Measurements from ENCODE around the gene DNAJC9. TPM values are rescaled to one million over a fixed set of nuclear protein-coding genes. Genes with fewer than 3 reads are reported as not detected.

DNAJC9 gene
- 25.3 and 26.2 TPM in 2 replicates for polyA plus RNA-seq (2013)

- Histone ChIP-seq H3K27me3 (ENCODE audit: insufficient read depth, low read length) (no peaks in the 10 kb centered on the region), H2BK12ac (ENCODE audit: low read length) (no peak within 1 kb of the TSS), H4K8ac (ENCODE audit: low read depth, low read length) (peak within 1 kb of the TSS; percentile 94), H3K79me1 (ENCODE audit: low read length) (peaks cover 5% of the 10 kb centered on the region), H3K9me3 (ENCODE audit: insufficient read depth, low read depth, low read length) (no peaks in the 10 kb centered on the region), H3K4me2 (ENCODE audit: low read length) (peak within 1 kb of the TSS; percentile 51), H3K36me3 (ENCODE audit: control insufficient read depth in 1 of 2, insufficient read depth in 2 of 2, low read length in 2 of 2) (peaks cover 12 to 26% of the 10 kb centered on the region in 2 experiments), H3K18ac (ENCODE audit: low read length) (peak within 1 kb of the TSS; percentile 97), H3K23ac (ENCODE audit: low read length) (no peak within 1 kb of the TSS), H3K4ac (ENCODE audit: low read depth, low read length) (no peak within 1 kb of the TSS), H3K4me1 (ENCODE audit: control insufficient read depth in 1 of 2, insufficient read depth in 2 of 2, low read length in 2 of 2) (peaks cover 7% of the 10 kb centered on the region in 2 experiments), H4K12ac (ENCODE audit: low read depth, low read length) (peak within 1 kb of the TSS; percentile 95), H2BK120ac (ENCODE audit: insufficient read depth, low read length, poor library complexity) (peak within 1 kb of the TSS; percentile 83), H2BK5ac (ENCODE audit: low read depth, low read length, poor library complexity) (peak within 1 kb of the TSS; percentile 83), H4K91ac (ENCODE audit: low read depth, low read length) (peak within 1 kb of the TSS; percentile 87), H2AFZ (ENCODE audit: insufficient read depth, low read length, poor library complexity) (peak within 1 kb of the TSS; percentile 95), H3K27ac (ENCODE audit: low read depth, low read length) (peak within 1 kb of the TSS; percentile 97), H3K79me2 (ENCODE audit: control insufficient read depth, insufficient read depth, low read length, poor library complexity) (peaks cover 9% of the 10 kb centered on the region), H3K4me3 (ENCODE audit: low read depth, low read length) (peak within 1 kb of the TSS; percentile 89), H3K9ac (ENCODE audit: low read length) (peak within 1 kb of the TSS; percentile 90), H3K14ac (ENCODE audit: low read length) (peak within 1 kb of the TSS; percentile 43), H2AK5ac (ENCODE audit: low read length) (peak within 1 kb of the TSS; percentile 85)
- DNase-seq, result peak; percentile 93 to 99
- WGBS (ENCODE audit: extremely low coverage, insufficient coverage, insufficient read length), result no CpG with 5 or more reads among the region's 78 CpGs
Measured at GRCh38 chr10:73246646-73247508, at the start of gene DNAJC9. TSS of gene DNAJC9 (minus strand) at chr10:73247255. CDS start at chr10:73247189, 66 bp downstream.

GRCh38 chr10:73293461-73293860 lies 46.4 kb upstream of the DNAJC9 start:
- Histone ChIP-seq H3K4me1 (ENCODE audit: control insufficient read depth in 1 of 2, insufficient read depth in 2 of 2, low read length in 2 of 2) (no peaks in the 10 kb centered on the region), H3K14ac (ENCODE audit: low read length) (no peak overlapping the region), H3K79me1 (ENCODE audit: low read length) (no peaks in the 10 kb centered on the region), H3K23ac (ENCODE audit: low read length) (no peak overlapping the region), H4K12ac (ENCODE audit: low read depth, low read length) (no peak overlapping the region), H3K27me3 (ENCODE audit: insufficient read depth, low read length) (no peaks in the 10 kb centered on the region), H3K4me2 (ENCODE audit: low read length) (no peak overlapping the region), H4K8ac (ENCODE audit: low read depth, low read length) (no peak overlapping the region), H2AFZ (ENCODE audit: insufficient read depth, low read length, poor library complexity) (no peak overlapping the region), H3K36me3 (ENCODE audit: control insufficient read depth in 1 of 2, insufficient read depth in 2 of 2, low read length in 2 of 2) (no peaks in the 10 kb centered on the region), H3K9me3 (ENCODE audit: insufficient read depth, low read depth, low read length) (no peaks in the 10 kb centered on the region), H3K9ac (ENCODE audit: low read length) (no peak overlapping the region), H3K18ac (ENCODE audit: low read length) (no peak overlapping the region), H3K4ac (ENCODE audit: low read depth, low read length) (no peak overlapping the region), H4K91ac (ENCODE audit: low read depth, low read length) (no peak overlapping the region), H3K27ac (ENCODE audit: low read depth, low read length) (no peak overlapping the region), H3K79me2 (ENCODE audit: control insufficient read depth, insufficient read depth, low read length, poor library complexity) (no peaks in the 10 kb centered on the region), H3K4me3 (ENCODE audit: low read depth, low read length) (no peak overlapping the region), H2BK12ac (ENCODE audit: low read length) (no peak overlapping the region), H2AK5ac (ENCODE audit: low read length) (no peak overlapping the region), H2BK5ac (ENCODE audit: low read depth, low read length, poor library complexity) (no peak overlapping the region), H2BK120ac (ENCODE audit: insufficient read depth, low read length, poor library complexity) (no peak overlapping the region)
- DNase-seq, result peak; percentile 81 to 95
- WGBS (ENCODE audit: extremely low coverage, insufficient coverage, insufficient read length), result no CpG with 5 or more reads among the region's 3 CpGs

GRCh38 chr10:73289958-73290357 lies 42.9 kb upstream of the DNAJC9 start:
- peaks cover 2% of the 10 kb centered on the region for H3K9me3 ChIP-seq (ENCODE audit: insufficient read depth, low read depth, low read length)
- H3K4me1 ChIP-seq (ENCODE audit: control insufficient read depth in 1 of 2, insufficient read depth in 2 of 2, low read length in 2 of 2), result no peaks in the 10 kb centered on the region
- no peak overlapping the region for H3K18ac ChIP-seq (ENCODE audit: low read length)
- H3K27ac ChIP-seq (ENCODE audit: low read depth, low read length), result no peak overlapping the region
- H4K12ac ChIP-seq (ENCODE audit: low read depth, low read length), result no peak overlapping the region
- H2AK5ac ChIP-seq (ENCODE audit: low read length), result no peak overlapping the region
- H3K27me3 ChIP-seq (ENCODE audit: insufficient read depth, low read length), result no peaks in the 10 kb centered on the region
- H3K14ac ChIP-seq (ENCODE audit: low read length), result no peak overlapping the region
- no peaks in the 10 kb centered on the region for H3K36me3 ChIP-seq (ENCODE audit: control insufficient read depth in 1 of 2, insufficient read depth in 2 of 2, low read length in 2 of 2)
- no peak for DNase-seq
- H4K91ac ChIP-seq (ENCODE audit: low read depth, low read length), result no peak overlapping the region
- H2BK5ac ChIP-seq (ENCODE audit: low read depth, low read length, poor library complexity), result no peak overlapping the region
- H3K4me3 ChIP-seq (ENCODE audit: low read depth, low read length), result no peak overlapping the region
- no peak overlapping the region for H2BK12ac ChIP-seq (ENCODE audit: low read length)
- H2BK120ac ChIP-seq (ENCODE audit: insufficient read depth, low read length, poor library complexity), result no peak overlapping the region
- no peak overlapping the region for H3K9ac ChIP-seq (ENCODE audit: low read length)
- no peak overlapping the region for H2AFZ ChIP-seq (ENCODE audit: insufficient read depth, low read length, poor library complexity)
- no peaks in the 10 kb centered on the region for H3K79me2 ChIP-seq (ENCODE audit: control insufficient read depth, insufficient read depth, low read length, poor library complexity)
- H3K79me1 ChIP-seq (ENCODE audit: low read length), result no peaks in the 10 kb centered on the region
- H3K4ac ChIP-seq (ENCODE audit: low read depth, low read length), result no peak overlapping the region
- H3K4me2 ChIP-seq (ENCODE audit: low read length), result no peak overlapping the region
- no peak overlapping the region for H3K23ac ChIP-seq (ENCODE audit: low read length)
- no CpG with 5 or more reads among the region's 1 CpG for WGBS (ENCODE audit: extremely low coverage, insufficient coverage, insufficient read length)
- H4K8ac ChIP-seq (ENCODE audit: low read depth, low read length), result no peak overlapping the region

GRCh38 chr10:73287441-73287840 lies 40.4 kb upstream of the DNAJC9 start:
- H3K9ac ChIP-seq (ENCODE audit: low read length), result no peak overlapping the region
- no peak overlapping the region for H3K4ac ChIP-seq (ENCODE audit: low read depth, low read length)
- no peaks in the 10 kb centered on the region for H3K4me1 ChIP-seq (ENCODE audit: control insufficient read depth in 1 of 2, insufficient read depth in 2 of 2, low read length in 2 of 2)
- H3K79me2 ChIP-seq (ENCODE audit: control insufficient read depth, insufficient read depth, low read length, poor library complexity), result no peaks in the 10 kb centered on the region
- H3K23ac ChIP-seq (ENCODE audit: low read length), result no peak overlapping the region
- H2AK5ac ChIP-seq (ENCODE audit: low read length), result no peak overlapping the region
- no peaks in the 10 kb centered on the region for H3K27me3 ChIP-seq (ENCODE audit: insufficient read depth, low read length)
- no peak overlapping the region for H2BK120ac ChIP-seq (ENCODE audit: insufficient read depth, low read length, poor library complexity)
- H2BK12ac ChIP-seq (ENCODE audit: low read length), result no peak overlapping the region
- H3K79me1 ChIP-seq (ENCODE audit: low read length), result no peaks in the 10 kb centered on the region
- no peak overlapping the region for H3K18ac ChIP-seq (ENCODE audit: low read length)
- no peaks in the 10 kb centered on the region for H3K36me3 ChIP-seq (ENCODE audit: control insufficient read depth in 1 of 2, insufficient read depth in 2 of 2, low read length in 2 of 2)
- no peak overlapping the region for H4K12ac ChIP-seq (ENCODE audit: low read depth, low read length)
- WGBS (ENCODE audit: extremely low coverage, insufficient coverage, insufficient read length), result no CpG with 5 or more reads among the region's 1 CpG
- H3K4me2 ChIP-seq (ENCODE audit: low read length), result no peak overlapping the region
- H3K4me3 ChIP-seq (ENCODE audit: low read depth, low read length), result no peak overlapping the region
- H3K27ac ChIP-seq (ENCODE audit: low read depth, low read length), result no peak overlapping the region
- no peak overlapping the region for H2AFZ ChIP-seq (ENCODE audit: insufficient read depth, low read length, poor library complexity)
- H4K8ac ChIP-seq (ENCODE audit: low read depth, low read length), result no peak overlapping the region
- H3K14ac ChIP-seq (ENCODE audit: low read length), result no peak overlapping the region
- no peak overlapping the region for H2BK5ac ChIP-seq (ENCODE audit: low read depth, low read length, poor library complexity)
- H3K9me3 ChIP-seq (ENCODE audit: insufficient read depth, low read depth, low read length), result peaks cover 2% of the 10 kb centered on the region
- no peak overlapping the region for H4K91ac ChIP-seq (ENCODE audit: low read depth, low read length)
- DNase-seq, result no peak
